ENCODE data around the gene DOK5.

Gene DOK5

GRCh38 chr20:54515793-54516628, 40.6 kb downstream of the DOK5 start:
- no peak for DNase-seq

- no peak for DNase-seq
Observed at GRCh38 chr20:54517241-54517975, 42.0 kb downstream of the DOK5 start.

GRCh38 chr20:54524849-54525248, 49.5 kb downstream of the DOK5 start:
- no peak for DNase-seq

- DNase-seq, result no peak
Observed at GRCh38 chr20:54525916-54526590, 50.7 kb downstream of the DOK5 start.

GRCh38 chr20:54526801-54527200, 51.4 kb downstream of the DOK5 start:
- DNase-seq, result no peak

GRCh38 chr20:54532573-54532972, 57.2 kb downstream of the DOK5 start:
- DNase-seq, result no peak

GRCh38 chr20:54534101-54534500, 58.7 kb downstream of the DOK5 start:
- DNase-seq, result no peak

- no peak for DNase-seq
Observed at GRCh38 chr20:54535033-54535432, 59.6 kb downstream of the DOK5 start.

GRCh38 chr20:54535746-54536145, 60.4 kb downstream of the DOK5 start:
- no peak for DNase-seq

GRCh38 chr20:54539521-54540046, 64.2 kb downstream of the DOK5 start:
- DNase-seq, result no peak

- no peak for DNase-seq
Observed at GRCh38 chr20:54543369-54543768, 68.0 kb downstream of the DOK5 start.

GRCh38 chr20:54545676-54546358, 70.4 kb downstream of the DOK5 start:
- no peak for DNase-seq

GRCh38 chr20:54548849-54549248, 73.5 kb downstream of the DOK5 start:
- DNase-seq, result no peak

GRCh38 chr20:54549658-54550326, 74.4 kb downstream of the DOK5 start:
- DNase-seq, result no peak

GRCh38 chr20:54550776-54551396, 75.5 kb downstream of the DOK5 start:
- no peak for DNase-seq

GRCh38 chr20:54554006-54554405, 78.6 kb downstream of the DOK5 start:
- no peak for DNase-seq

- DNase-seq, result no peak
Observed at GRCh38 chr20:54555150-54555549, 79.8 kb downstream of the DOK5 start.

- DNase-seq, result no peak
Observed at GRCh38 chr20:54556406-54556805, 81.0 kb downstream of the DOK5 start.

- DNase-seq, result no peak
Observed at GRCh38 chr20:54557806-54558590, 82.6 kb downstream of the DOK5 start.

- no peak for DNase-seq
Observed at GRCh38 chr20:54559890-54560289, 84.5 kb downstream of the DOK5 start.

- DNase-seq, result no peak
Observed at GRCh38 chr20:54560357-54560756, 85.0 kb downstream of the DOK5 start.

Measured in stimulated activated CD4-positive, alpha-beta T cell treated with anti-CD3 and anti-CD28 coated beads, Interleukin-4, amount 100 ng/mL, for 1 hour (primary cell).